GM18519 (cell line): ENCODE data around the gene TTK.

Experiments used
- ATAC-seq: cut with Tn5 transposase; IDR thresholded peaks from one replicate; pipeline ENCODE4 v1.9.1; 2021; ENCODE audit warnings: mild to moderate bottlenecking, moderate library complexity; ENCODE audit not compliant: unreplicated experiment, low FRiP score

TTK gene

GRCh38 chr6:80004173-80005072, at the start of gene TTK:
TTK (plus strand) TSS chr6:80004649; CDS start chr6:80005844, 1,195 bp downstream.
- peak; percentile 99 for ATAC-seq

DNA sequence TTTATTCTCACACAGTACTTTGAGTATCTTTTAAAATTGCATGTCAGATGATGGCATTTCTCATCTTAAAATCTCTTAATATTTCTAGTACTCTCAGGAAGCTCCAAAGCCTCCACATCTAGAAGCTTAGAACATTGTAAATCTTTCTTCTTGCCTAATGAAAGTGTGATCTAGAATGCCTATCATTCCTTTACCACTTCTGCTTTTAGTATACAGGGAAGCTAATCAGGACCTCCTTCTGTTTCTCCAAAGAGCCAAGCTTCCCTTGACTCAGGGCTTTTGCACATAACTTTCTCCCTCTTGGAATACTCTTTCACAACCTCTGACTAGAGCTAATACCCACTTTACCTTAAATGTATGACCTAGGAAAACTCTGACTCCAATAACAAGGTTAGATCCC, 49.6 kb upstream of the TTK start:
- ATAC-seq = no peak

DNA sequence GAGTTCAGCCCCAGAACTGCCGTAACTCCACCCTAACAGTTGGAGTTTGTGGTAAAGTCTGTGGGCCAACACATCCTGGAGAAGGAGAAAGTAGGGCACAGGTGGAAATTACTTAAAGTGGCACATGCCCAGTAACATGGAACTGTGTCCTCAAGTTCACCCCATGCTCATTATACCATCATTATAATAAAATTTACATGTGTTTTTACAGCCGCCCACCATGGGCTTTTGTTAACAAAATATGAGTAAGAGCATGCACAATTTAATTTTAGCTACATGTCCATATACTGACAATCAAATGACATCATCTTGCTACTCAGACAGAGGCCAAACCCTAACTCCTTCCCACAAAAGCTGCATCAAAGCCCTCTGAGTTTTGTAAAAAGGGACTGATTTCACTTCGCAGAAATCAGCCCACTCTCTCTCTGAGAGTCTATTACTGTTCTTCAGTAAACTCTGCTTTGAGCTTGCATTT, 39.8 kb upstream of the TTK start:
- no peak for ATAC-seq

DNA sequence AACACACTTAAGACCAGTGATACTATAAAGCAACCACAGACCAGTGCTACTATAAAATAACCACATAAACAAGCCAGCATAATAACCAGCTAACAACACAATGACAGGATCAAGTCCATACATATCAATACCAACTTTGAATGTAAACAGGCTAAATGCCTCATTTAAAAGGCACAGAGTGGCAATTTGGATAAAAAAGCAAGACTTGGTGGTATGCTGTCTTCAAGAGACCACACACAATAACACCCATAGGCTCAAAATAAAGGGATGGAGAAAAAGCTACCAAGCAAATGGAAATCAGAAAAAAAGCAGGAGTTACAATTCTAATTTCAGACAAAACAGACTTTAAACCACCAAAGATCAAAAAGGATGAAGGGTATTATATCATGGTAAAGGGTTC, 37.3 kb upstream of the TTK start:
- ATAC-seq = no peak

- ATAC-seq = no peak
These were observed 34.7 kb upstream of the TTK start for GRCh38 chr6:79969784-79970183.

GRCh38 chr6:79971193-79971592, 33.3 kb upstream of the TTK start:
- no peak for ATAC-seq

DNA sequence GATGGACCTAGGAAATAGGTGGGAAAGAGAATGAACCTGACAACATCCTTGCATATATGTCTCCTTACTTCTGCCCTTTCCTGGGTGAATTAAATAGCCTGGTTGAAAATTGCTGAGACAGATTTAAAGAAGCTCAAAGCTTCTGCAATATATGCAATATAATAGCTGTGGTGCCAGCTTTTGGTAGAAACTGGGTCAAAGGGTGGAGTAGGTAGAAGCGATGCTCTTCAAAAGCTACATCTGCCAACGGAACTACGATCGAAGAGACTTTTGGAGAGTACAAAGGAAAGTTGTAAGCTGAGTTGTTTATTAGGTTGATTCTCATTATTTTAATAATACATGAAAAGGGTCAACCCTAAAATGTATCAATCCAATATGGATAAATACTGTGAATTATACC, 22.8 kb upstream of the TTK start:
- no peak for ATAC-seq

GRCh38 chr6:79984261-79984660, 20.2 kb upstream of the TTK start:
- peak; percentile 38 for ATAC-seq

GRCh38 chr6:79985128-79985527, 19.3 kb upstream of the TTK start:
- no peak for ATAC-seq

- ATAC-seq = no peak
These were observed 14.8 kb upstream of the TTK start for GRCh38 chr6:79989641-79990040.

GRCh38 chr6:79993012-79993910, 11.2 kb upstream of the TTK start:
- no peak for ATAC-seq

GRCh38 chr6:79993911-79994309, 10.5 kb upstream of the TTK start:
- no peak for ATAC-seq

DNA sequence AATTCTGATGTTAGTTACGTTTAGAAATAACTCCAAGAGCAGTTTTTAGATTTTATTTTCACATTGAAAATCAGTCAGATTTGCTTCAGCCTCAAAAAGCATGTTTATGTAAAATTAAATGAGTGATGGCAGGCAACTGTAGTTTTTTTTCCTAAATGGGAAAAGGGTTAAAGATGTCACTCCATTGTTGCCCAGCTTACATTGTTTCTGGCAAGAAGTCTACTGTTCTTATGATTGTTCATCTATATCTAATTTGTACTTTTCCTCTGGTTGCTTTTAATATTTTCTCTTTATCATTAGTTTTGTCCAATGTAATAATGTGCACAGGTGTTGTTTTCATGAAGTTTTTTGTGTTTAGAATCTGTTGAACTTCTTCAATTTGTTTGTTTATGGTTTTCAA, 6.7 kb upstream of the TTK start:
- ATAC-seq = no peak

DNA sequence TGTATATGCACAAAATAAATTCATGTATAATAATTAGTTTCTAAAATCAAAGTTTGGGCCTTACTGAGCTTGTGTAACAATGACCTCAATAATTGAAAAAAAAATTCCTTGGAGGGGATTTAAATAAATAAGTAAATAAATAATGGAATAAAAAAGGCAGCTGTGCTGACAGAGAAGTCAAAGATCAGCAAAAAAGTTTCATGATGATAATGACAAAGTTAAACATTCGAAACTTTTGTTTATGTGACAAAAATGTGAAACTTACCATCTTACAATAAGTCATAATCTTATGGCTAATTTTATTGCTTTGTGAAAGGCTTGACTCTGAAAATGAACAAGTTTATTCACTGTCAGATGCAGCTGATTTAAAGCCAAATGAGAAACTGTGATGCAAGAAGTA, 3.1 kb upstream of the TTK start:
- ATAC-seq = no peak

DNA sequence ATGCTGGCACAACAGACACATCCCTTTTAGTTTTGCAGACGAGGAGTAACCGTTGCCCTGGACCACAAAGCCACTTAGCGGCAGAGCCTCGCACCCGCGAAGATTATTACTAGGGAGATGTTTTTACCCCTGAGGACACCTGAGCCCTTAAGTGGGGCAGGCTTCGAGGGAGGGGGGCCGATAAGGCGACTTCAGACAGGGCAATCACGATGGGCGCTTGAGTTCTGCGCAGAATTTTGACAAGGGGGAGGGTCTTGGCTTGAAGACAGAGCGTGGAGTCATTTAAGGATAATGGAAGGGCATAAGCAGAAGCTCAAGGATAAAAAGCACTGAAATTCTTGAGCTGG, 650 bp upstream of the TTK start:
- ATAC-seq = peak; percentile 10

DNA sequence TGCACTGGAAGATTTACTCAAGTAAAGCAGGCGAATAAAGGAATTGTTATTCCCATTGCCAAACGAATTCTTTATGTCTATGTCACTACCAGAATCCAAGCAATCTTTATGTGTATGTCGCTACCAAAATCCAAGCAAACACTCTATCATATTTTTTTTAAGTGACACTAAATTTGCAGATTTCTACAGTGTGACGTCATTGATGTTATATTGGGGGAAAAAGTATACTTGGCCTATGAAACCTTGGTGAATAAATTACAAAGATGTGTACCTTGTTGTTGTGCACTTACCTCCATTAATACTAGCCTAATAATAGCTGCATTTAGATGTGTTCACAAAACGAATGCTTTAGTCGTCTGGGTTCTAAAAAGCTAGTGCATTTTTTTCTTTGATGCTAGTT, 957 bp downstream of the TTK start:
- ATAC-seq = no peak

DNA sequence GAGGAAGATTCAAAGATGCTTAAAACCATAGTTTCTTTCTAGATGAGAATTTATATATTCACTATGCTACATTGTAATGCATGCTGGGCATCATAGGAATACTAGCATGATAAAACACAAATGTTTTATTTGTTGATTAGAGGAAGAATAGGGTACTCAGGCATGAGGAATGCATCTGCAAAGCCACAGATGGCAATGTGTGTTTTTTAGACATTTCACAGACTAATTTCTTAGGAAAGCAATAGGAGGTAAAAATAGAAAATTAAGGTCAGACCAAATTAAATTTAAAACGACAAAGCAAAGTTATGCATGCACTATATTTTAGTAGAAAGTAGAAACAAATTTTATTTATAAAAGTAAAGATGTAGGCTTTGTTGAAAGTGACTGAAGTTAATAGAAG, 2.1 kb downstream of the TTK start:
- ATAC-seq = no peak

DNA sequence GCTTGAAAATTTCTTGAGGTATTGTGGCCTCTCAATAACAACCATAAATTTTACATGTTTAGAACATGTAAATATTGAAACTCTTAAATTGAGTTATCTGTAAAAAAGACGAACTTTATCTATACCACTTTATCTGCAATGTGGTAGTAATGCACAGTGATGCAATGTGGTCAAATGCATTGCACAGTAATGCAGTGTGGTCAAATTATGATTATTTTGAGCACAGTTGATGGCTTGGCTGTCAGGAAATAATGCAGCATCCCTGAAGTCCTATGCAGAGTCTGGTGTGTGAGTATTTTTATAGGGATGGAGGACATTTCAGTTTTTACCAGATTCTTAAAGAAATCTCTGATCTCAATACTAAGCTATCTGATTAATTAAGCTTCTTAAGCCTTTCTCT, 5.1 kb downstream of the TTK start:
- ATAC-seq = no peak

GRCh38 chr6:80010288-80010687, 5.8 kb downstream of the TTK start:
- no peak for ATAC-seq

DNA sequence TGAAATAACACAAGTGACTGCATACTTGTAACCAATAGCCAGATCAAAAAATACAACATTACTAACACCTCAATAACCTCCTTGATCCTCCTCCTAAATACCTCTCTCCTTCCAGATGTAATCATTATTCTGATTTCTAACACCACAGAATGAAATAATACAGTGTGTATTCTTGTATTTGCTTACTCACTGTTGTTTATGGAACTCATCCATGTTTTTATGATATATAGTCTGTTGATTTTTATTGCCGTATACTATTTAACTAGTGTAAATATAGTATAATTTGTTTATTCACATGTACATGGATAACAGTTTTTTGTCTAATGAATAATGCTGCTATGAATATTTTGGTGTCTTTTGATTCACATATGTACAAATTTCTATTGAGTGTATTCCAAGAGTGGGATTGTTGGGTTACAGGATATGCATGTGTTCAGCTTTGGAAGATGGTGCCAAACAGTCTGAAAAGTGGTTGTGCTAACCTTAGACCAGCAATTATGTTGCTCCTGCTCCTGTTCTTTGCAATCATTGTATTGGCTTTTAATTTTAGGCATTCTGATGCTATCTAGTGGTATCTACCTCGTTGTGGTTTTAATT, 11.5 kb downstream of the TTK start:
- no peak for ATAC-seq
